IPS DF 6.9 (cell line): ENCODE results near the gene U2SURP.

Experiments used
- DNase-seq: peaks from one replicate; pipeline ENCODE4 v3.0.0-alpha.2; 2013; ENCODE audit warnings: low read depth, low spot score
- H3K27ac ChIP-seq: one replicate; pipeline ENCODE4 v1.5.1; 2013; ENCODE audit warnings: low read length, control low read depth
- H3K27me3 ChIP-seq: 2 replicates; pipeline ENCODE4 v1.6.1; 2013; ENCODE audit warnings: mild to moderate bottlenecking, low read length; ENCODE audit not compliant: control insufficient read depth, insufficient read depth
- H3K36me3 ChIP-seq: 2 replicates; pipeline ENCODE4 v1.6.1; 2013; ENCODE audit warnings: low read length; ENCODE audit not compliant: control insufficient read depth, insufficient read depth
- H3K4me1 ChIP-seq: 2 replicates; pipeline ENCODE4 v1.6.1; 2013; ENCODE audit warnings: low read length; ENCODE audit not compliant: control insufficient read depth, insufficient read depth
- H3K4me3 ChIP-seq: 2 replicates; pipeline ENCODE4 v1.5.1; 2013; ENCODE audit warnings: mild to moderate bottlenecking, low read length
- H3K9me3 ChIP-seq: 2 replicates; pipeline ENCODE4 v1.6.1; 2013; ENCODE audit warnings: low read length, inconsistent platforms; ENCODE audit not compliant: control insufficient read depth, insufficient read depth
- WGBS: extraction: QIAGEN DNeasy Blood & Tissue Kit; methylation state at CpG from one replicate; pipeline ENCODE4 v1.1.7; 2013; ENCODE audit warnings: mixed read lengths, missing lambda C conversion rate; ENCODE audit not compliant: insufficient read length, insufficient coverage; 5-methylcytosine and 5-hydroxymethylcytosine counted together

The U2SURP gene

DNA sequence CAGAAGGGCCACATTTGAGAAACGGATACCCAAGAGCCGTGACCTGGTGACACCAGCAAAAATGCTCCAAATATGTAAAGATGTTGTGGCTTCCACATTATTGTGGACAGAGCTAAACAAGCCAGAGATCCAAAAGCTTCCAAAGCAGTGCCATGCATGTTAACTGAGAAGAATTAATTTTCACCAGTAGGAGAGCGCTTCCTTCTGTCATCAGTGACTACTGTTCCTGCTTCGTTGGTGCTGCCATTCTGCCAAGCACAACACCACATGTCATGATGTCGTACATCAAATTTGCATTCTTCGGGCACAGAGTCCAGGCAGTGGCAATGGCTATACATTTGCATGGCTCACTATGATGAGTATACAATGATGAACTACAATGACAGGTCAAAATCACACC, 99.1 kb downstream of the U2SURP start:
- Histone ChIP-seq H3K27ac (no peak overlapping the region), H3K27me3 (no peaks in the 10 kb centered on the region), H3K4me3 (no peak overlapping the region), H3K9me3 (peaks cover 5% of the 10 kb centered on the region), H3K4me1 (no peaks in the 10 kb centered on the region), H3K36me3 (0 out of 2 replicates have a peak, but pooled peaks cover 2% of the 10 kb centered on the region)
- no peak for DNase-seq
- WGBS: no CpG with 5 or more reads among the region's 6 CpGs

DNA sequence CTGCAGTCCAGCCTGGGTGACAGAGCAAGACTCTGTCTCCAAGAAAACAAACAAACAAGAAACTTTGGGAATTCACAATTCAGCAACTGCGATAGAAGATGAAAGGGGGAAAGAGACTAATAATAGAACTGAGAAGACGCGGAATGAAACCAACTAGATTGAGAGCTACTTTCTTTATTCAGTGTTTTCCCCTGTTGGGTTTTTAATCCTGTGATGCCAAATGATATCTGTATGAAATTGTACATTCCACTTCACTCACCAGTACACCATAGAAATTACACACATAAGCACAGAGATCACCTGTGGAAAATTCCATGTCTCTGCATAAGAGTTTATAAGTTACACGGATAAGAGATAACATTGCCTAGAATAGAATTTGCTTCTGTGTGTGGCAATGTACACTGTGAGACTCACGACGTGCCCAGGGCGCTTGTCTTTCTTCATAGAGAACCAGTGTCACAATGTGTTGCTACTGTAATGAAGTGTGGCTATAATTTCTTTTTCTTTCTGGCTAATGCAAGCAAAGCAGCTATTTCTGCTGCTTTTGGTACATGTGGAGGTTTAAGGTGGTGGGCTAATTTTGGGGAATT, 100.5 kb downstream of the U2SURP start:
- no peaks in the 10 kb centered on the region for H3K27me3 ChIP-seq
- H3K36me3 ChIP-seq: no peaks in the 10 kb centered on the region
- WGBS: no CpG with 5 or more reads among the region's 7 CpGs
- no peak overlapping the region for H3K27ac ChIP-seq
- peaks cover 3% of the 10 kb centered on the region for H3K9me3 ChIP-seq
- H3K4me3 ChIP-seq: no peak overlapping the region
- no peak for DNase-seq
- H3K4me1 ChIP-seq: no peaks in the 10 kb centered on the region

DNA sequence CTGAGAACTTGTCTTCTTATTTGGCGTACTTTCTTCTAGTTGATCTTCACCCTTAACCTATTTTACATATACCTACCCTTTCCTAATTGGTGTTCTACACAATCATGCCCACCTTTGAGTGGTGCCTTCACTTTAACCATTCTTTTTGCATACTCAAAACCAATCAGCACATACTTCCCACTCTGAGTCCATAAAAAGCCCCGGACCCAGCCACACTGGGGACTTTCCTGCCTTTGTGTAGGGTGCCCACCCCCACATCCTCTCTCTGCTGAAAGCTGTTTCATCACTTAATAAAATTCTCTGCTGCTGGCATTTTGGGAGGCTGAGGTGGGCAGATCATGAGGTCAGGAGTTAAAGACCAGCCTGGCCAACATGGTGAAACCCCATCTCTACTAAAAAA, 102.3 kb downstream of the U2SURP start:
- Histone ChIP-seq H3K9me3 (peaks cover 3% of the 10 kb centered on the region), H3K27ac (no peak overlapping the region), H3K36me3 (no peaks in the 10 kb centered on the region), H3K4me3 (no peak overlapping the region), H3K27me3 (no peaks in the 10 kb centered on the region), H3K4me1 (no peaks in the 10 kb centered on the region)
- no CpG with 5 or more reads among the region's 2 CpGs for WGBS
- DNase-seq: no peak

DNA sequence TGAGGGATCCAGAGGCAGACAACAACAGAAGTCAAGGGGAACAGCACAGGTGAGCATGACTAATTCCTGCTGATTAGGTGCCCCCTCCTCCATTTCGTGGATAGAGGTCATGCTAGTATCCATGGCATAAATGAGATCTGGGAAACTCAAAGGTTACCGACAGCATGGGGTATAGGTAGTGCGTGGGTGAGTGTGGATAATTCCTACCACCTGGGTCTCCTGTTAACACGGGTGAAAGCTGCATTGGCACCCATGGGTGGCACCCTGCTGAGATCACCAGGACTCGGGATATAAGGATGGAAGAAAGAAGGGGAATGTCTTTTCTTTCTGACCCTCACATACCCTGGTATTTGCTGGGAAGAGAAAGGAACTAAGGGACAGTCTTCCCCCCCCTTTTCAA, 103.8 kb downstream of the U2SURP start:
- no peak for DNase-seq
- no CpG with 5 or more reads among the region's 5 CpGs for WGBS
- H3K9me3 ChIP-seq: peaks cover 3% of the 10 kb centered on the region

DNA sequence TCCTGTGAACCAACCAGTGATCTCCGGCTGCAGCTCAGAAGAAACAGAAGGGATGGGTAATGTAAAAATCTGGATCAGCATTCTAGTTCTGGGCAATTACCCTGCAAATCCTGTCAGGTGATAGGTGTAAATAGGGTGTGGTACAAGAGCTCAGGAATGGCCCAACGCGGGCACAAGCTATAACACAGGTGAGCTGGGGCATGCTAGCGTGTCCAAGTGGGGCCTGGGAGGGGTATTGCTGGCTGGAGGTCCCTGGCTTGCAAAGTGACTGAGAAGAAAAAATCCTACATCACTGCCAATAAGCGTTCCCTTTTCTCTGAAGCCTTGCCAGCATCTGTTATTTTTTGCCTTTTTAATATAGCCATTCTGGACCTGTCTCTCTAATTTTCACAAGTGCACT, 108.5 kb downstream of the U2SURP start:
- H3K4me1 ChIP-seq: no peaks in the 10 kb centered on the region
- no peaks in the 10 kb centered on the region for H3K27me3 ChIP-seq
- H3K4me3 ChIP-seq: no peak overlapping the region
- H3K9me3 ChIP-seq: peaks cover 3% of the 10 kb centered on the region
- H3K36me3 ChIP-seq: no peaks in the 10 kb centered on the region
- H3K27ac ChIP-seq: no peak overlapping the region
- DNase-seq: no peak
- no CpG with 5 or more reads among the region's 5 CpGs for WGBS

More for the DNA sequence above, 103.8 kb downstream of the U2SURP start:
- Histone ChIP-seq H3K36me3 (no peaks in the 10 kb centered on the region), H3K4me3 (no peak overlapping the region), H3K27ac (no peak overlapping the region), H3K27me3 (no peaks in the 10 kb centered on the region), H3K4me1 (no peaks in the 10 kb centered on the region)
